IMR-90 (cell line): ENCODE data around the gene BMP8B. TPM values are rescaled to one million over a fixed set of nuclear protein-coding genes. Genes with fewer than 3 reads are reported as not detected.
"Not testable (repeated sequence)": the region's sequence is repeated elsewhere in the genome, so short reads cannot be mapped to it uniquely, and the experiment has no call there.

Experiments used
- ATAC-seq: fragments of 200-7000 bp; cut with Tn5 transposase; 2 replicates; pipeline ENCODE4 v1.9.1; 2020; ENCODE audit warnings: low read depth, mild to moderate bottlenecking, moderate library complexity
- BruUV-seq: library from RNA; stranded (reverse); fragments of 400-500 nt; replicated peaks from 2 replicates; lab custom pipeline; 2021; lab: Mats Ljungman, UMichigan
- CTCF ChIA-PET: fragments of 300-600 bp; formaldehyde crosslinking; extraction: SDS; loops from one replicate; lab custom pipeline; 2021; ENCODE audit warnings: antibody characterized with exemption; lab: Yijun Ruan, JAX
- POLR2A ChIA-PET: fragments of 300-600 bp; sonication (Branson Sonifier 250); formaldehyde crosslinking; loops from one replicate; lab custom pipeline; 2022; ENCODE audit warnings: antibody characterized with exemption; ENCODE audit not compliant: unreplicated experiment; lab: Charles Lee
- DNase-seq: peaks from one replicate; pipeline ENCODE4 v3.0.0; 2013
- H2AFZ ChIP-seq: replicated peaks from 2 replicates; pipeline ENCODE3; 2013; ENCODE audit warnings: low read length, mild to moderate bottlenecking; ENCODE audit not compliant: poor library complexity
- H2AK5ac ChIP-seq: 2 replicates; pipeline ENCODE4 v1.6.1; 2013; ENCODE audit warnings: low read depth, low read length, inconsistent platforms
- H2AK9ac ChIP-seq: replicated peaks from 2 replicates; pipeline ENCODE3; 2013; ENCODE audit warnings: mild to moderate bottlenecking, low read depth, low read length, moderate library complexity; ENCODE audit not compliant: poor library complexity
- H2BK120ac ChIP-seq: 2 replicates; pipeline ENCODE4 v1.6.1; 2013; ENCODE audit warnings: low read depth, low read length, inconsistent platforms
- H2BK15ac ChIP-seq: 3 replicates; pipeline ENCODE4 v1.6.1; 2013; ENCODE audit warnings: low read depth, low read length, inconsistent platforms
- H2BK20ac ChIP-seq: 2 replicates; pipeline ENCODE4 v1.6.1; 2013; ENCODE audit warnings: low read depth, mild to moderate bottlenecking, inconsistent platforms, low read length, moderate library complexity
- H2BK5ac ChIP-seq: 2 replicates; pipeline ENCODE4 v1.6.1; 2013; ENCODE audit warnings: mild to moderate bottlenecking, low read depth, low read length, inconsistent platforms; ENCODE audit not compliant: poor library complexity, severe bottlenecking
- H3K14ac ChIP-seq: replicated peaks from 2 replicates; pipeline ENCODE4 v1.6.1; 2013; ENCODE audit warnings: low read depth, low read length, inconsistent platforms
- H3K18ac ChIP-seq: 2 replicates; pipeline ENCODE4 v1.6.1; 2013; ENCODE audit warnings: low read depth, low read length, control low read depth
- H3K23ac ChIP-seq: 2 replicates; pipeline ENCODE4 v1.6.1; 2013; ENCODE audit warnings: low read depth, low read length, inconsistent platforms
- H3K27ac ChIP-seq: 2 replicates; pipeline ENCODE4 v1.5.1; 2013; ENCODE audit warnings: mild to moderate bottlenecking, control low read depth, low read length; ENCODE audit not compliant: insufficient read depth
- H3K27me3 ChIP-seq: 2 replicates; pipeline ENCODE4 v1.6.1; 2013; ENCODE audit warnings: low read length; ENCODE audit not compliant: control insufficient read depth, insufficient read depth
- H3K36me3 ChIP-seq: 2 replicates; pipeline ENCODE4 v1.6.1; 2013; ENCODE audit warnings: low read length, mixed read lengths; ENCODE audit not compliant: control insufficient read depth, insufficient read depth
- H3K4ac ChIP-seq: 2 replicates; pipeline ENCODE4 v1.6.1; 2013; ENCODE audit warnings: low read depth, low read length, inconsistent platforms
- H3K4me1 ChIP-seq: 2 replicates; pipeline ENCODE4 v1.6.1; 2013; ENCODE audit warnings: low read length, mixed read lengths; ENCODE audit not compliant: control insufficient read depth, insufficient read depth
- H3K4me2 ChIP-seq: 2 replicates; pipeline ENCODE4 v1.6.1; 2013; ENCODE audit warnings: low read depth, mild to moderate bottlenecking, control low read depth, low read length, moderate library complexity
- H3K4me3 ChIP-seq: 2 replicates; pipeline ENCODE4 v1.5.1; 2013; ENCODE audit warnings: low read depth, mild to moderate bottlenecking, control low read depth, low read length, moderate library complexity; ENCODE audit not compliant: insufficient read depth
- H3K56ac ChIP-seq: 2 replicates; pipeline ENCODE4 v1.6.1; 2013; ENCODE audit warnings: low read length, inconsistent platforms; ENCODE audit not compliant: insufficient read depth; ENCODE audit errors: extremely low read depth
- H3K79me1 ChIP-seq, 2 experiments: 2 replicates each; pipeline ENCODE4 v1.6.1; 2013; ENCODE audit warnings: low read length in 2 of 2, inconsistent platforms in 1 of 2, low read depth in 1 of 2
- H3K9ac ChIP-seq: 2 replicates; pipeline ENCODE4 v1.6.1; 2013; ENCODE audit warnings: low read depth, low read length, control low read depth
- H3K9me1 ChIP-seq: 2 replicates; pipeline ENCODE4 v1.6.1; 2013; ENCODE audit warnings: low read length, inconsistent platforms; ENCODE audit not compliant: insufficient read depth
- H3K9me3 ChIP-seq: 2 replicates; pipeline ENCODE4 v1.6.1; 2013; ENCODE audit warnings: low read length; ENCODE audit not compliant: control insufficient read depth, insufficient read depth
- H4K20me1 ChIP-seq: 2 replicates; pipeline ENCODE4 v1.6.1; 2013; ENCODE audit warnings: low read length, inconsistent platforms; ENCODE audit not compliant: insufficient read depth
- H4K5ac ChIP-seq: 2 replicates; pipeline ENCODE4 v1.6.1; 2013; ENCODE audit warnings: mild to moderate bottlenecking, low read depth, low read length, control low read depth
- H4K8ac ChIP-seq, 2 experiments: 2 replicates each; pipeline ENCODE4 v1.6.1; 2013; ENCODE audit warnings: low read depth in 2 of 2, low read length in 2 of 2, control low read depth in 1 of 2, inconsistent platforms in 1 of 2
- H4K91ac ChIP-seq: 2 replicates; pipeline ENCODE4 v1.6.1; 2013; ENCODE audit warnings: low read depth, low read length, inconsistent platforms; ENCODE audit not compliant: insufficient read depth
- WGBS, 2 experiments: methylation state at CpG; one replicate each; pipeline versions ENCODE4 v1.1.5 to v1.1.7; 2013; ENCODE audit warnings: missing lambda C conversion rate in 2 of 2; ENCODE audit not compliant: insufficient read length in 1 of 2; ENCODE audit errors: extremely low coverage in 2 of 2; 5-methylcytosine and 5-hydroxymethylcytosine counted together
- dilution Hi-C: fragments of 300-500 bp; cut with HindIII; formaldehyde crosslinking; loops from one replicate; pipeline ENCODE4 v1.14.3; 2018; ENCODE audit warnings: low sequenced_read_pairs; ENCODE audit not compliant: unreplicated experiment
- in situ Hi-C: fragments of 300-500 bp; cut with MboI; formaldehyde crosslinking; loops from 3 replicates; pipeline ENCODE4 v1.14.3; 2019; ENCODE audit warnings: low sequenced_read_pairs, inconsistent platforms, mixed read lengths
- intact Hi-C: fragments of 100-400 bp; cut with micrococcal nuclease; formaldehyde crosslinking; loops from 2 replicates; pipeline ENCODE4 v1.10.0; 2022
- polyA plus RNA-seq, 3 experiments: library from polyadenylated mRNA; depleted of rRNA; stranded (reverse); fragments of >200 nt; gene quantifications; 2 replicates each; pipeline ENCODE4 v1.2.3, GENCODE V29; 2012; ENCODE audit warnings: low replicate concordance in 1 of 3
- total RNA-seq: library from RNA; depleted of rRNA; stranded (reverse); fragments of >200 nt; gene quantifications from 2 replicates; pipeline ENCODE4 v1.2.3, GENCODE V29; 2012

Gene BMP8B
- total and polyA plus RNA-seq, 2 of the 4 experiments (the other 2 are of a cell fraction): not detected

DNA sequence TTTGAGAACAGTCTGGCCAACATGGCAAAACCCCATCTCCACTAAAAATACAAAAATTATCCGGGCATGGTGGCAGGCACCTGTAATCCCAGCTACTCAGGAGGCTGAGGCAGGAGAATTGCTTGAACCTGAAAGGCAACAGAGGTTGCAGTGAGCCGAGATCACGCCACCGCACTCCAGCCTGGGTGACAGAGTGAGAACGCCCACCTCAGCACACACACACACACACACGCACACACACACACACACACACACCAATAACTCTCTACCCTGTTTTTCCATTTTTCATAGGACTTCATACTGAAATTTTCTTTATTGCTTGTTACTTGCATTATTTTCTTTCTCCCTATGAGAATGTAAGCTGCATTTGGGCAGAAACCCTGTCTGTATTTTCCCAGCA lies 39.6 kb upstream of the BMP8B start:
- H3K4me1 ChIP-seq, H3K14ac ChIP-seq, H2AK9ac ChIP-seq, DNase-seq, H3K79me1 ChIP-seq, H3K9me1 ChIP-seq, H3K23ac ChIP-seq, H3K9ac ChIP-seq, H2AK5ac ChIP-seq, H3K4me3 ChIP-seq, H3K36me3 ChIP-seq, H3K27ac ChIP-seq, BruUV-seq, H2BK120ac ChIP-seq, ATAC-seq, H3K56ac ChIP-seq, H4K91ac ChIP-seq, H4K5ac ChIP-seq, in situ Hi-C loops, H2AFZ ChIP-seq, dilution Hi-C loops, POLR2A ChIA-PET, H3K9me3 ChIP-seq, H3K18ac ChIP-seq, H2BK5ac ChIP-seq, intact Hi-C loops, H4K8ac ChIP-seq, H4K20me1 ChIP-seq, H2BK20ac ChIP-seq, H3K4ac ChIP-seq, H3K4me2 ChIP-seq, H2BK15ac ChIP-seq: not testable (repeated sequence)
- CTCF ChIA-PET: interaction anchor here (0.9 kb wide), 1 partner anchor 8 kb away, joined by 3 read pairs; no protein-coding TSS in a partner anchor
- peaks cover 16% of the 10 kb centered on the region for H3K27me3 ChIP-seq
- WGBS, 2 experiments: no CpG with 5 or more reads among the region's 6 CpGs
